ENCODE measurements around the gene MAGEA9B. TPM values are rescaled to one million over a fixed set of nuclear protein-coding genes. Genes with fewer than 3 reads are reported as not detected.
A peak's percentile ranks its signal among the peaks of the same experiment; 100 is the strongest.
"Not testable (repeated sequence)": the region's sequence is repeated elsewhere in the genome, so short reads cannot be mapped to it uniquely, and the experiment has no call there.

Gene MAGEA9B
- polyA plus RNA-seq, 1 donor from 2014 or later = not detected

DNA sequence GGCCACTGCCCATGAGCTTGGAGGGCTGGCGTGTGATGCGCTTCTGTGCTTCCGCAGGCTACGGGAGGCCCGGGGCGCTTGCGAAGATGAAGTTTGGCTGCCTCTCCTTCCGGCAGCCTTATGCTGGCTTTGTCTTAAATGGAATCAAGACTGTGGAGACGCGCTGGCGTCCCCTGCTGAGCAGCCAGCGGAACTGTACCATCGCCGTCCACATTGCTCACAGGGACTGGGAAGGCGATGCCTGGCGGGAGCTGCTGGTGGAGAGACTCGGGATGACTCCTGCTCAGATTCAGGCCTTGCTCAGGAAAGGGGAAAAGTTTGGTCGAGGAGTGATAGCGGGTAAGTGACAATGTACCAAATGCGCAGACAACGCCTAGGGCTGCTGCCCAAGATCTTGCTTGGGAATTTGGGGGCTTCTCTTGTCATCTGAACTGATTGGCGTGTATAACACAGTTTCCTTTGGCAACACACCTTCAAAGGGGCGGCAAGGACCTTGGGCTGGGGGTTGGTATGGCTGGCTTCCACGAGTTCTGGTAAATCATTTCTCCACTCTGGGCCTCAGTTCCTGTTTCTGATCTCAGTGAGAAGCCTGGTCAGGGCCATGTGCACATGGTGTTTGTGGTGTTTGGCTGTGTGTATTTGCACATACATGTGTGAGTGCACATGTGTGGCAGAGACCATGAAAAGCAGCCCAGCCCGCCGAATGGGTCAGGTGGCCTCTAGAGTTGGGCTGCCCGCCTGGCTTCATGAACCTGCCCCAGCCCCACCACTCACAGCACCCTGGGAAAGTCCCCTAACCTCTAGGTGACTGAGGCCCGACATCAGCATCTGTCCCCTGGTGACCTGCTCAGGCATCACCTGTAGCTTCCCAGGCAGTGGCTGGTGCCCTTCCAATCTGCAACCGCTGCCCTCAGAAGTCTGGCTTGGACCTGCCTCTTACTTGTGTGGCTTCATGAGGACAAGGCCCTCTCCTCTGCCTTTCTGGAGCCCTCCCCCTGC is 41.4 kb downstream of the MAGEA9B start:
- H2AFZ ChIP-seq (ENCODE audit: low read depth, low read length); H3K9me2 ChIP-seq (ENCODE audit: insufficient read depth, low read length); H3K9me3 ChIP-seq (ENCODE audit: low read length); H3K4me2 ChIP-seq (ENCODE audit: low read length); H3K4me3 ChIP-seq (ENCODE audit: low read length); H3K79me2 ChIP-seq (replicated peaks; ENCODE audit: insufficient read depth, low read length); H3K36me3 ChIP-seq (ENCODE audit: insufficient read depth, low read length); H3K27me3 ChIP-seq (ENCODE audit: insufficient read depth, low read depth, low read length); H3K27ac ChIP-seq (ENCODE audit: low read length); H4K20me1 ChIP-seq (ENCODE audit: insufficient read depth); H3K9ac ChIP-seq (ENCODE audit: low read length); H3F3A ChIP-seq (ENCODE audit: insufficient read depth, low read length, poor library complexity, severe bottlenecking): not testable (repeated sequence)

DNA sequence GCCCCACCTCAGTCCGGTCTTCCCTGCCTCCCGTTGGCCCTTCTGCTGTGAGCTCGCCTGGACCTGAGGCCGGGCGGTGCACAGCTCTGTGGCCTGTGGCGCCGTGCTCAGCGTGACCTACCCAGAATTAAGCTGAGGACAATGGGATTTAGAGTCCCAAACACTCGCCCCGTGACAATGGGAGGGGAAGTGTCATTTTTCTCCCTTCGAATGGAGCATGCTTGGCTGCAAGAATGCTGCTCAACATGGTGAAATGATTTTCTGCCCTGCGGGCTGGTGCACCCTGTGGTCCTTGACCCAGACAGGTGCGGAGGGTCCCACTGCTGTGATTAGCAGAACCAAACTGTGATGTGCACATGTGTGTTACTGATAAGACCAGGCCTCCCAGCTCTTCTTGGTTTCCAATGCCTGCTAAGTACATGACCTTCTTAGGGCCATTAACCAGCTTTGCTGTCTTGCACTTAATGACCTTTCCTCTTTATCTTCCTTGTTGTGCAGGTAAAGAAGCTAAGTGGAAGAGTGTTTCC is 45.7 kb downstream of the MAGEA9B start:
- no peaks in the 10 kb centered on the region for H3K27me3 ChIP-seq (ENCODE audit: insufficient read depth, low read depth, low read length)
- H2AFZ ChIP-seq (ENCODE audit: low read depth, low read length) = no peak overlapping the region
- H3K79me2 ChIP-seq (replicated peaks; ENCODE audit: insufficient read depth, low read length) = no peaks in the 10 kb centered on the region
- no peaks in the 10 kb centered on the region for H3K36me3 ChIP-seq (ENCODE audit: insufficient read depth, low read length)
- TF ChIP-seq TAF1 (IDR thresholded peaks at IDR 0.05; ENCODE audit: low read depth) (no peak), RAD21 (conservative IDR thresholded peaks at IDR 0.05) (no peak), SMC3 (conservative IDR thresholded peaks at IDR 0.05; ENCODE audit: poor library complexity) (no peak), MXI1 (conservative IDR thresholded peaks at IDR 0.05; ENCODE audit: poor library complexity, severe bottlenecking) (no peak), EP300 (conservative IDR thresholded peaks at IDR 0.05; ENCODE audit: poor library complexity, severe bottlenecking) (no peak), REST (IDR thresholded peaks at IDR 0.05; ENCODE audit: borderline replicate concordance) (no peak), EZH2 (IDR thresholded peaks at IDR 0.05; ENCODE audit: borderline replicate concordance, insufficient read depth, low read length, poor library complexity, severe bottlenecking) (no peak), POLR2AphosphoS5 (IDR thresholded peaks at IDR 0.05) (no peak)
- TF ChIP-seq, protein P1, sequence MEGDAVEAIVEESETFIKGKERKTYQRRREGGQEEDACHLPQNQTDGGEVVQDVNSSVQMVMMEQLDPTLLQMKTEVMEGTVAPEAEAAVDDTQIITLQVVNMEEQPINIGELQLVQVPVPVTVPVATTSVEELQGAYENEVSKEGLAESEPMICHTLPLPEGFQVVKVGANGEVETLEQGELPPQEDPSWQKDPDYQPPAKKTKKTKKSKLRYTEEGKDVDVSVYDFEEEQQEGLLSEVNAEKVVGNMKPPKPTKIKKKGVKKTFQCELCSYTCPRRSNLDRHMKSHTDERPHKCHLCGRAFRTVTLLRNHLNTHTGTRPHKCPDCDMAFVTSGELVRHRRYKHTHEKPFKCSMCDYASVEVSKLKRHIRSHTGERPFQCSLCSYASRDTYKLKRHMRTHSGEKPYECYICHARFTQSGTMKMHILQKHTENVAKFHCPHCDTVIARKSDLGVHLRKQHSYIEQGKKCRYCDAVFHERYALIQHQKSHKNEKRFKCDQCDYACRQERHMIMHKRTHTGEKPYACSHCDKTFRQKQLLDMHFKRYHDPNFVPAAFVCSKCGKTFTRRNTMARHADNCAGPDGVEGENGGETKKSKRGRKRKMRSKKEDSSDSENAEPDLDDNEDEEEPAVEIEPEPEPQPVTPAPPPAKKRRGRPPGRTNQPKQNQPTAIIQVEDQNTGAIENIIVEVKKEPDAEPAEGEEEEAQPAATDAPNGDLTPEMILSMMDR (IDR thresholded peaks at IDR 0.05; ENCODE audit: poor library complexity, severe bottlenecking) = no peak
- no peaks in the 10 kb centered on the region for H3K9me3 ChIP-seq (ENCODE audit: low read length)
- no peaks in the 10 kb centered on the region for H3K9me2 ChIP-seq (ENCODE audit: insufficient read depth, low read length)
- peak overlapping the region; percentile 59 for H3K4me2 ChIP-seq (ENCODE audit: low read length)
- peak overlapping the region; percentile 79 for H3K9ac ChIP-seq (ENCODE audit: low read length)
- peak overlapping the region; percentile 86 for H3K4me3 ChIP-seq (ENCODE audit: low read length)
- H3K27ac ChIP-seq (ENCODE audit: low read length) = peak overlapping the region; percentile 92
- no peaks in the 10 kb centered on the region for H3F3A ChIP-seq (ENCODE audit: insufficient read depth, low read length, poor library complexity, severe bottlenecking)
- no peaks in the 10 kb centered on the region for H4K20me1 ChIP-seq (ENCODE audit: insufficient read depth)
